ENCODE measurements around the gene LYSMD4.

The LYSMD4 gene

GRCh38 chr15:99696096-99696495 lies 37.1 kb downstream of the LYSMD4 start:
- CTCF ChIA-PET, result interaction anchor here (1.5 kb wide), 1 partner anchor 8 kb away, joined by 5 read pairs; no protein-coding TSS in a partner anchor

DNA sequence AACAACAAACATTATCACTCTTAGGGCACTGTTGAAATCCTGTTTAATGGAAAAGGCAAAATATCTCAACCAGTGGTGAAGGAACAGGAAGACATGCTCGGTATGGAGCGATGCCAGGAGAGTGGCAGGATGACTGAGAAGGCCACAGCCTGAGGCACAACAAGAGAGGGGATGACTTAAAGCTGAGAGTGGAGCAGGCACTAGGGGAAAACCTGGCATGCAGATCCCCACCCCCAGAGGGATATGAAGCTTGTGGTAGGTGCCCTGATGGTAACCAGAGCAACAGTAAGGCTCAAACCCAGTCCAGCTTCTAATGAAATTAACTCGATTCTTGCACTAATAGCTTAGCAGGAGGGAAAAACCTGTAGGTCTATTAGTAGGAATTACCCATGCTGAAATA lies 40.4 kb downstream of the LYSMD4 start:
- H3K36me3 ChIP-seq (ENCODE audit: control insufficient read depth in 4 of 4, insufficient read depth in 4 of 4, low read length in 3 of 4), result peaks cover 10 to 62% (median 38%) of the 10 kb centered on the region in 4 experiments
- no peaks in the 10 kb centered on the region for H3K4me1 ChIP-seq (ENCODE audit: control extremely low read depth in 1 of 4, control insufficient read depth in 4 of 4, insufficient read depth in 4 of 4, low read length in 3 of 4)
- POLR2A ChIA-PET, result no interaction called here
- peaks cover 0 to 6% (median 3%) of the 10 kb centered on the region in 5 experiments for H3K9me3 ChIP-seq (ENCODE audit: control extremely low read depth in 1 of 5, control insufficient read depth in 4 of 5, insufficient read depth in 2 of 5, low read depth in 1 of 5, low read length in 4 of 5)
- DNase-seq, result no peak
- H3K4me3 ChIP-seq (ENCODE audit: control insufficient read depth in 1 of 7, extremely low read depth in 1 of 7, insufficient read depth in 4 of 7, low read depth in 2 of 7, low read length in 6 of 7), result no peak overlapping the region
- H3K27ac ChIP-seq (ENCODE audit: insufficient read depth in 1 of 2, low read depth in 1 of 2, low read length in 2 of 2, poor library complexity in 1 of 2, severe bottlenecking in 2 of 2), result no peak overlapping the region
- CTCF ChIA-PET, result interaction anchor here (1.4 kb wide), 1 partner anchor 64 kb away, joined by 3 read pairs; no protein-coding TSS in a partner anchor
- WGBS (ENCODE audit: insufficient coverage), result 96% methylated on average over 2 of the region's 3 CpGs
- H3K27me3 ChIP-seq (replicated peaks in 2 of 5; ENCODE audit: control insufficient read depth in 4 of 5, insufficient read depth in 5 of 5, low read length in 4 of 5), result no peaks in the 10 kb centered on the region

More at GRCh38 chr15:99696096-99696495, 37.1 kb downstream of the LYSMD4 start:
- no peak overlapping the region for H3K4me3 ChIP-seq (ENCODE audit: control insufficient read depth in 1 of 7, extremely low read depth in 1 of 7, insufficient read depth in 4 of 7, low read depth in 2 of 7, low read length in 6 of 7)
- no peaks in the 10 kb centered on the region for H3K4me1 ChIP-seq (ENCODE audit: control extremely low read depth in 1 of 4, control insufficient read depth in 4 of 4, insufficient read depth in 4 of 4, low read length in 3 of 4)
- H3K27me3 ChIP-seq (replicated peaks in 2 of 5; ENCODE audit: control insufficient read depth in 4 of 5, insufficient read depth in 5 of 5, low read length in 4 of 5), result no peaks in the 10 kb centered on the region
- no peak overlapping the region for H3K27ac ChIP-seq (ENCODE audit: insufficient read depth in 1 of 2, low read depth in 1 of 2, low read length in 2 of 2, poor library complexity in 1 of 2, severe bottlenecking in 2 of 2)
- no peak for DNase-seq
- peaks cover 6 to 39% (median 19%) of the 10 kb centered on the region in 4 experiments for H3K36me3 ChIP-seq (ENCODE audit: control insufficient read depth in 4 of 4, insufficient read depth in 4 of 4, low read length in 3 of 4)
- POLR2A ChIA-PET, result no interaction called here
- WGBS (ENCODE audit: insufficient coverage), result 60% methylated on average over 1 of the region's 2 CpGs
- H3K9me3 ChIP-seq (ENCODE audit: control extremely low read depth in 1 of 5, control insufficient read depth in 4 of 5, insufficient read depth in 2 of 5, low read depth in 1 of 5, low read length in 4 of 5), result peaks cover 0 to 3% (median 1%) of the 10 kb centered on the region in 5 experiments

- POLR2A ChIA-PET, result interaction anchor here (0.7 kb wide), 1 partner anchor 204 kb away, joined by 3 read pairs; no protein-coding TSS in a partner anchor
- Histone ChIP-seq H3K4me3 (ENCODE audit: control insufficient read depth in 1 of 7, extremely low read depth in 1 of 7, insufficient read depth in 4 of 7, low read depth in 2 of 7, low read length in 6 of 7) (no peak overlapping the region), H3K27ac (ENCODE audit: insufficient read depth in 1 of 2, low read depth in 1 of 2, low read length in 2 of 2, poor library complexity in 1 of 2, severe bottlenecking in 2 of 2) (no peak overlapping the region), H3K27me3 (replicated peaks in 2 of 5; ENCODE audit: control insufficient read depth in 4 of 5, insufficient read depth in 5 of 5, low read length in 4 of 5) (no peaks in the 10 kb centered on the region), H3K4me1 (ENCODE audit: control extremely low read depth in 1 of 4, control insufficient read depth in 4 of 4, insufficient read depth in 4 of 4, low read length in 3 of 4) (peaks cover 0 to 1% (median 0%) of the 10 kb centered on the region in 4 experiments), H3K36me3 (ENCODE audit: control insufficient read depth in 4 of 4, insufficient read depth in 4 of 4, low read length in 3 of 4) (peaks cover 4 to 44% (median 27%) of the 10 kb centered on the region in 4 experiments), H3K9me3 (ENCODE audit: control extremely low read depth in 1 of 5, control insufficient read depth in 4 of 5, insufficient read depth in 2 of 5, low read depth in 1 of 5, low read length in 4 of 5) (peaks cover 4 to 36% (median 7%) of the 10 kb centered on the region in 5 experiments)
- no CpG with 5 or more reads among the region's 1 CpG for WGBS (ENCODE audit: insufficient coverage)
- DNase-seq, result peak in 1 of 3 donors; percentile 7
- CTCF ChIA-PET, result no interaction called here
These were observed 46.9 kb downstream of the LYSMD4 start for GRCh38 chr15:99686290-99686689.

DNA sequence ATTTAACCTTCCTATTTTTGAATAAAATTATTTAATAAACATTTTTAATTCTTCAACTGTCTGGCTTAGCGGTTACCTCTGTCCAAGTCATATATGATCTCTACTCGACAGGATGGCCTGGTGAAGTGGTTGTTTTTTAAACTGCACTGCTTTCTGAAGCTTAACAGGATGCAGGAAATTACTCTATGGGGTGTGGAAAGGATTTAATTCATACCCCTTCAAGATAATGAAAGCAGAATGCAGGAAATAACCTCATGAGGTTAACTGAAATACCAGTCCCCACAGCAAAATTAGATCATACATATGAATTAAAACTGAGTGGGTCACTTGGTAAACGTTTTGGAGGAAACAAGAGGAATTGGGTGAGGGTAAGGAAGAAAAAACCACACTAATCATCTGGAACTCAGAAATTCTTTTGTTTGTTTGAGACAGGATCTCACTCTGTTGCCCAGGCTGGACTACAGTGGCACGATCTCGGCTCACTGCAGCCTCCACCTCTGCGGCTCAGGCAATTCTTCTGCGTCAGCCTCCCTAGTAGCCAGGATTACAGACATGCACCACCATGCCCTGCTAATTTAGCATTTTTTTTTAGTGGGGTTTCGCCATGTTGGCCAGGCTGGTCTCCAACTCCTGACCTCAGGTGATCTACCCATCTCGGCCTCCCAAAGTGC lies 50.1 kb downstream of the LYSMD4 start:
- Histone ChIP-seq H3K27me3 (replicated peaks in 2 of 5; ENCODE audit: control insufficient read depth in 4 of 5, insufficient read depth in 5 of 5, low read length in 4 of 5) (no peaks in the 10 kb centered on the region), H3K9me3 (ENCODE audit: control extremely low read depth in 1 of 5, control insufficient read depth in 4 of 5, insufficient read depth in 2 of 5, low read depth in 1 of 5, low read length in 4 of 5) (peaks cover 4 to 36% (median 6%) of the 10 kb centered on the region in 5 experiments), H3K27ac (ENCODE audit: insufficient read depth in 1 of 2, low read depth in 1 of 2, low read length in 2 of 2, poor library complexity in 1 of 2, severe bottlenecking in 2 of 2) (no peak overlapping the region), H3K4me1 (ENCODE audit: control extremely low read depth in 1 of 4, control insufficient read depth in 4 of 4, insufficient read depth in 4 of 4, low read length in 3 of 4) (peaks cover 0 to 1% (median 0%) of the 10 kb centered on the region in 4 experiments), H3K4me3 (ENCODE audit: control insufficient read depth in 1 of 7, extremely low read depth in 1 of 7, insufficient read depth in 4 of 7, low read depth in 2 of 7, low read length in 6 of 7) (no peak overlapping the region), H3K36me3 (ENCODE audit: control insufficient read depth in 4 of 4, insufficient read depth in 4 of 4, low read length in 3 of 4) (peaks cover 3 to 36% (median 26%) of the 10 kb centered on the region in 4 experiments)
- CTCF ChIA-PET, result no interaction called here
- DNase-seq, result peak in 2 of 3 donors; percentile 7 to 25
- 95% methylated on average over 5 of the region's 9 CpGs for WGBS (ENCODE audit: insufficient coverage)
- POLR2A ChIA-PET, result no interaction called here

DNA sequence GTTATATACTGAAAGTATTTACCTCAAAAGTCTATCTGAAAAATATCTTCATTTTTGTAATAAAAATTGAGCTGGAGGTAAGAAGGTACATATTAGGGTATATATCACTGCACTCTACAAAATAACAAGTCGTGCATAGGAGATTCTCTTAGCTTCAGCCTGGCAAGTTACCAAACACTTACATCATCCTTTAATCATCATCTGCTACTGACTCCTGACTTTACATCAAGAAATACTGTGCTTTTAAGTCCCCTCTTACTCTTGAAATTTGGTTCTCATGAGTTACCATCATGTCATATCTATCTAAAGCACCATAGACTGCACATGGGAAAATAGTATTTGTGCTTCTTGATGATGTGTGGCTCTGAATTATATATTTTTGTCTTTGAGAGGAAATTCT lies 50.8 kb downstream of the LYSMD4 start:
- Histone ChIP-seq H3K9me3 (ENCODE audit: control extremely low read depth in 1 of 5, control insufficient read depth in 4 of 5, insufficient read depth in 2 of 5, low read depth in 1 of 5, low read length in 4 of 5) (peaks cover 4 to 31% (median 5%) of the 10 kb centered on the region in 5 experiments), H3K27me3 (replicated peaks in 2 of 5; ENCODE audit: control insufficient read depth in 4 of 5, insufficient read depth in 5 of 5, low read length in 4 of 5) (no peaks in the 10 kb centered on the region), H3K4me1 (ENCODE audit: control extremely low read depth in 1 of 4, control insufficient read depth in 4 of 4, insufficient read depth in 4 of 4, low read length in 3 of 4) (peaks cover 0 to 1% (median 0%) of the 10 kb centered on the region in 4 experiments), H3K36me3 (ENCODE audit: control insufficient read depth in 4 of 4, insufficient read depth in 4 of 4, low read length in 3 of 4) (peaks cover 3 to 35% (median 21%) of the 10 kb centered on the region in 4 experiments), H3K4me3 (ENCODE audit: control insufficient read depth in 1 of 7, extremely low read depth in 1 of 7, insufficient read depth in 4 of 7, low read depth in 2 of 7, low read length in 6 of 7) (no peak overlapping the region), H3K27ac (ENCODE audit: insufficient read depth in 1 of 2, low read depth in 1 of 2, low read length in 2 of 2, poor library complexity in 1 of 2, severe bottlenecking in 2 of 2) (no peak overlapping the region)
- POLR2A ChIA-PET, result no interaction called here
- DNase-seq, result peak in 2 of 3 donors; percentile 8 to 44
- CTCF ChIA-PET, result no interaction called here
- WGBS (ENCODE audit: insufficient coverage), result no CpG with 5 or more reads among the region's 1 CpG

GRCh38 chr15:99681990-99682389 lies 51.2 kb downstream of the LYSMD4 start:
- DNase-seq, result no peak
- Histone ChIP-seq H3K36me3 (ENCODE audit: control insufficient read depth in 4 of 4, insufficient read depth in 4 of 4, low read length in 3 of 4) (peaks cover 3 to 33% (median 18%) of the 10 kb centered on the region in 4 experiments), H3K9me3 (ENCODE audit: control extremely low read depth in 1 of 5, control insufficient read depth in 4 of 5, insufficient read depth in 2 of 5, low read depth in 1 of 5, low read length in 4 of 5) (peaks cover 1 to 28% (median 4%) of the 10 kb centered on the region in 5 experiments), H3K4me3 (ENCODE audit: control insufficient read depth in 1 of 7, extremely low read depth in 1 of 7, insufficient read depth in 4 of 7, low read depth in 2 of 7, low read length in 6 of 7) (no peak overlapping the region), H3K27ac (ENCODE audit: insufficient read depth in 1 of 2, low read depth in 1 of 2, low read length in 2 of 2, poor library complexity in 1 of 2, severe bottlenecking in 2 of 2) (no peak overlapping the region), H3K27me3 (replicated peaks in 2 of 5; ENCODE audit: control insufficient read depth in 4 of 5, insufficient read depth in 5 of 5, low read length in 4 of 5) (no peaks in the 10 kb centered on the region), H3K4me1 (ENCODE audit: control extremely low read depth in 1 of 4, control insufficient read depth in 4 of 4, insufficient read depth in 4 of 4, low read length in 3 of 4) (peaks cover 0 to 1% (median 0%) of the 10 kb centered on the region in 4 experiments)
- ChIA-PET CTCF (no interaction called here), POLR2A (no interaction called here)
- no CpG with 5 or more reads among the region's 1 CpG for WGBS (ENCODE audit: insufficient coverage)

GRCh38 chr15:99680276-99680675 lies 53.0 kb downstream of the LYSMD4 start:
- peaks cover 4 to 36% (median 23%) of the 10 kb centered on the region in 4 experiments for H3K36me3 ChIP-seq (ENCODE audit: control insufficient read depth in 4 of 4, insufficient read depth in 4 of 4, low read length in 3 of 4)
- H3K4me1 ChIP-seq (ENCODE audit: control extremely low read depth in 1 of 4, control insufficient read depth in 4 of 4, insufficient read depth in 4 of 4, low read length in 3 of 4), result peaks cover 0 to 1% (median 0%) of the 10 kb centered on the region in 4 experiments
- ChIA-PET POLR2A (no interaction called here), CTCF (no interaction called here)
- DNase-seq, result no peak
- no peaks in the 10 kb centered on the region for H3K27me3 ChIP-seq (replicated peaks in 2 of 5; ENCODE audit: control insufficient read depth in 4 of 5, insufficient read depth in 5 of 5, low read length in 4 of 5)
- no peak overlapping the region for H3K4me3 ChIP-seq (ENCODE audit: control insufficient read depth in 1 of 7, extremely low read depth in 1 of 7, insufficient read depth in 4 of 7, low read depth in 2 of 7, low read length in 6 of 7)
- no peak overlapping the region for H3K27ac ChIP-seq (ENCODE audit: insufficient read depth in 1 of 2, low read depth in 1 of 2, low read length in 2 of 2, poor library complexity in 1 of 2, severe bottlenecking in 2 of 2)
- H3K9me3 ChIP-seq (ENCODE audit: control extremely low read depth in 1 of 5, control insufficient read depth in 4 of 5, insufficient read depth in 2 of 5, low read depth in 1 of 5, low read length in 4 of 5), result peaks cover 0 to 13% (median 2%) of the 10 kb centered on the region in 5 experiments
